Panc1 (cell line): ENCODE data around the gene TWNK. TPM values are rescaled to one million over a fixed set of nuclear protein-coding genes. Genes with fewer than 3 reads are reported as not detected.

Experiments used
- ATAC-seq: fragments of 200-7000 bp; cut with Tn5 transposase; 2 replicates; pipeline ENCODE4 v1.9.1; 2020; ENCODE audit warnings: mild to moderate bottlenecking, moderate library complexity
- BruUV-seq: library from RNA; stranded (reverse); fragments of 400-500 nt; replicated peaks from 2 replicates; lab custom pipeline; 2021; lab: Mats Ljungman, UMichigan
- CTCF ChIA-PET: fragments of 300-600 bp; sonication (Branson Sonifier 250); formaldehyde crosslinking; loops from one replicate; lab custom pipeline; 2022; ENCODE audit warnings: antibody characterized with exemption; lab: Charles Lee
- POLR2A ChIA-PET: fragments of 300-600 bp; sonication (Branson Sonifier 250); formaldehyde crosslinking; loops from one replicate; lab custom pipeline; 2022; ENCODE audit warnings: antibody characterized with exemption; lab: Charles Lee
- DNase-seq: peaks from one replicate; pipeline ENCODE4 v3.0.0-alpha.2; 2010; ENCODE audit warnings: low read depth, low spot score
- H3K27ac ChIP-seq: 2 replicates; pipeline ENCODE4 v1.5.1; 2011; ENCODE audit warnings: mild to moderate bottlenecking, low read length, inconsistent platforms
- H3K27me3 ChIP-seq: fragments of 200-500 bp; sonication (Bioruptor generic); 2 replicates; pipeline ENCODE4 v1.6.0; 2014; ENCODE audit warnings: low read length, inconsistent platforms; ENCODE audit not compliant: control insufficient read depth, insufficient read depth
- H3K36me3 ChIP-seq: fragments of 200-500 bp; sonication (Bioruptor generic); 2 replicates; pipeline ENCODE4 v1.5.1; 2014; ENCODE audit warnings: inconsistent platforms, mild to moderate bottlenecking, low read length, moderate library complexity; ENCODE audit not compliant: control insufficient read depth, insufficient read depth
- H3K4me1 ChIP-seq: 2 replicates; pipeline ENCODE4 v1.5.1; 2011; ENCODE audit warnings: inconsistent platforms, mild to moderate bottlenecking, low read length, moderate library complexity; ENCODE audit not compliant: control insufficient read depth, insufficient read depth
- H3K4me3 ChIP-seq, 2 experiments: 2 replicates each; pipeline ENCODE4 v1.5.1; 2011 to 2012; ENCODE audit warnings: low read depth in 2 of 2, low read length in 2 of 2, mild to moderate bottlenecking in 2 of 2, inconsistent platforms in 1 of 2, moderate library complexity in 1 of 2
- H3K9me3 ChIP-seq: fragments of 200-500 bp; sonication (Bioruptor generic); 2 replicates; pipeline ENCODE4 v1.5.1; 2014; ENCODE audit warnings: low read depth, mild to moderate bottlenecking, inconsistent platforms, low read length, moderate library complexity; ENCODE audit not compliant: control insufficient read depth, insufficient read depth
- POLR2AphosphoS5 ChIP-seq: IDR thresholded peaks from 2 replicates; pipeline ENCODE4 v1.6.1; 2012; ENCODE audit warnings: mild to moderate bottlenecking, low read depth, low read length, moderate library complexity
- SIN3A ChIP-seq: IDR thresholded peaks from 2 replicates; pipeline ENCODE4 v1.6.1; 2012; ENCODE audit warnings: low read depth, mild to moderate bottlenecking, low read length, moderate library complexity, borderline replicate concordance; ENCODE audit not compliant: insufficient read depth
- TCF7L2 ChIP-seq: IDR thresholded peaks from 2 replicates; pipeline ENCODE4 v1.6.1; 2011; ENCODE audit warnings: mild to moderate bottlenecking, low read depth, low read length, inconsistent platforms
- in situ Hi-C: cut with HindIII; loops from 2 replicates; pipeline ENCODE4 v1.10.0; 2016; ENCODE audit warnings: low sequenced_read_pairs, low pct_unique_long_range_greater_than_20kb
- intact Hi-C: fragments of 100-400 bp; cut with micrococcal nuclease; formaldehyde crosslinking; loops from one replicate; pipeline ENCODE4 v1.10.0; 2022; ENCODE audit not compliant: unreplicated experiment
- total RNA-seq: library from RNA; stranded (reverse); gene quantifications from one replicate; pipeline ENCODE4 v1.2.1, GENCODE V29; 2021; ENCODE audit not compliant: unreplicated experiment
- TF ChIP-seq, protein P1 (sequence below), 2 experiments: IDR thresholded peaks; 2 replicates each; pipeline ENCODE4 v1.6.1; 2011 to 2012; ENCODE audit warnings: low read depth in 2 of 2, control low read depth in 1 of 2, low read length in 1 of 2, mild to moderate bottlenecking in 1 of 2, moderate library complexity in 1 of 2; ENCODE audit not compliant: insufficient read depth in 1 of 2
- TF ChIP-seq, protein P2 (sequence below): fragments of 450-650 bp; IDR thresholded peaks from 2 replicates; pipeline ENCODE4 v1.5.1; 2017; ENCODE audit warnings: mild to moderate bottlenecking

The TWNK gene
- total RNA-seq, 1 experiment from 2014 or later: 30.5 TPM

- Histone ChIP-seq H3K27ac (peak overlapping the region; percentile 95), H3K9me3 (no peaks in the 10 kb centered on the region), H3K4me3 (peak overlapping the region; percentile 84 to 98), H3K4me1 (peaks cover 32% of the 10 kb centered on the region), H3K36me3 (peaks cover 26% of the 10 kb centered on the region), H3K27me3 (no peaks in the 10 kb centered on the region)
- BruUV-seq: no TSS peak
- TF ChIP-seq SIN3A (no peak), TCF7L2 (no peak), POLR2AphosphoS5 (no peak)
- TF ChIP-seq, protein P1, sequence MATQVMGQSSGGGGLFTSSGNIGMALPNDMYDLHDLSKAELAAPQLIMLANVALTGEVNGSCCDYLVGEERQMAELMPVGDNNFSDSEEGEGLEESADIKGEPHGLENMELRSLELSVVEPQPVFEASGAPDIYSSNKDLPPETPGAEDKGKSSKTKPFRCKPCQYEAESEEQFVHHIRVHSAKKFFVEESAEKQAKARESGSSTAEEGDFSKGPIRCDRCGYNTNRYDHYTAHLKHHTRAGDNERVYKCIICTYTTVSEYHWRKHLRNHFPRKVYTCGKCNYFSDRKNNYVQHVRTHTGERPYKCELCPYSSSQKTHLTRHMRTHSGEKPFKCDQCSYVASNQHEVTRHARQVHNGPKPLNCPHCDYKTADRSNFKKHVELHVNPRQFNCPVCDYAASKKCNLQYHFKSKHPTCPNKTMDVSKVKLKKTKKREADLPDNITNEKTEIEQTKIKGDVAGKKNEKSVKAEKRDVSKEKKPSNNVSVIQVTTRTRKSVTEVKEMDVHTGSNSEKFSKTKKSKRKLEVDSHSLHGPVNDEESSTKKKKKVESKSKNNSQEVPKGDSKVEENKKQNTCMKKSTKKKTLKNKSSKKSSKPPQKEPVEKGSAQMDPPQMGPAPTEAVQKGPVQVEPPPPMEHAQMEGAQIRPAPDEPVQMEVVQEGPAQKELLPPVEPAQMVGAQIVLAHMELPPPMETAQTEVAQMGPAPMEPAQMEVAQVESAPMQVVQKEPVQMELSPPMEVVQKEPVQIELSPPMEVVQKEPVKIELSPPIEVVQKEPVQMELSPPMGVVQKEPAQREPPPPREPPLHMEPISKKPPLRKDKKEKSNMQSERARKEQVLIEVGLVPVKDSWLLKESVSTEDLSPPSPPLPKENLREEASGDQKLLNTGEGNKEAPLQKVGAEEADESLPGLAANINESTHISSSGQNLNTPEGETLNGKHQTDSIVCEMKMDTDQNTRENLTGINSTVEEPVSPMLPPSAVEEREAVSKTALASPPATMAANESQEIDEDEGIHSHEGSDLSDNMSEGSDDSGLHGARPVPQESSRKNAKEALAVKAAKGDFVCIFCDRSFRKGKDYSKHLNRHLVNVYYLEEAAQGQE (IDR thresholded peaks at IDR 0.05; ENCODE audit: insufficient read depth in 1 of 2, low read depth in 2 of 2, low read length in 1 of 2): no peak
- TF ChIP-seq, protein P2, sequence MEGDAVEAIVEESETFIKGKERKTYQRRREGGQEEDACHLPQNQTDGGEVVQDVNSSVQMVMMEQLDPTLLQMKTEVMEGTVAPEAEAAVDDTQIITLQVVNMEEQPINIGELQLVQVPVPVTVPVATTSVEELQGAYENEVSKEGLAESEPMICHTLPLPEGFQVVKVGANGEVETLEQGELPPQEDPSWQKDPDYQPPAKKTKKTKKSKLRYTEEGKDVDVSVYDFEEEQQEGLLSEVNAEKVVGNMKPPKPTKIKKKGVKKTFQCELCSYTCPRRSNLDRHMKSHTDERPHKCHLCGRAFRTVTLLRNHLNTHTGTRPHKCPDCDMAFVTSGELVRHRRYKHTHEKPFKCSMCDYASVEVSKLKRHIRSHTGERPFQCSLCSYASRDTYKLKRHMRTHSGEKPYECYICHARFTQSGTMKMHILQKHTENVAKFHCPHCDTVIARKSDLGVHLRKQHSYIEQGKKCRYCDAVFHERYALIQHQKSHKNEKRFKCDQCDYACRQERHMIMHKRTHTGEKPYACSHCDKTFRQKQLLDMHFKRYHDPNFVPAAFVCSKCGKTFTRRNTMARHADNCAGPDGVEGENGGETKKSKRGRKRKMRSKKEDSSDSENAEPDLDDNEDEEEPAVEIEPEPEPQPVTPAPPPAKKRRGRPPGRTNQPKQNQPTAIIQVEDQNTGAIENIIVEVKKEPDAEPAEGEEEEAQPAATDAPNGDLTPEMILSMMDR: no peak
- intact Hi-C loops (no loop called here), in situ Hi-C loops (no loop called here)
- DNase-seq: no peak
- no peak for ATAC-seq
- ChIA-PET CTCF (interaction anchor here (1.4 kb wide), 1 partner anchor 25 kb away, joined by 4 read pairs; no protein-coding TSS in a partner anchor), POLR2A (no interaction called here)
These were observed 1.7 kb downstream of the TWNK start for GRCh38 chr10:100989088-100989487.

DNA sequence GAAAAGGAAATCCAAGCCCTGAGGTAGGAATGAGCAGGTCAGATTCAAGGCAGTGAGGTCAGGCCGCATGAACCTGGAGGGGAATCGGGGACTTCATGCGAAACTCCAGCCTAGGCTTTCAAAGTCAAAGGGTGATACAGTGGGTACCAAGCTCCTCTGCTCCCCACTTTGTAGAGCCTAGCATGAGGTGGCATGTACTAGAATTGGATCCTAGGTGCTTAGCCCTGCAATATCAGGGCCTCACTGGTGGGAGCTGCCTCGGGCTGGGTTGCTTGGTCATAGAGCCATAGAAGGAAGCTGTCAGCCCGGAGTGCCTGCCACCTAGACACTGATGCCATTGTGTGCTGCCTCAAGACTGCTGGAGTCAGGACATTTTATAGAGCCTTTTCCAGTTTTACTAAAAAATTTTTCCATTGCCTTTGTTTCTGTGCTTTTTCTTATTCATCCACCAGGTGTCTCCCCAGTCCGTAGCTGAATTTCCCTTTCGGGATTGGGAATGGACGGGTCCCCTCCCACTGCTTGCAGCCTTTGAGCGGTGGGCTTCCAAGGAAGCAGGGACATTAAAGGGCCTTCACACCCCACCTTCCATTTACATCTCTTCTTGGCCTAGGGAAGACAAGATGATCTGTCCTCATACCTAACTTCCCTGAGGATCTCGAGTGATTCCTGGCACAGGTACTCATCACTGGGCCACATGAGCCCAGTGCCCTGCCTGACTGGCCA lies 6.8 kb downstream of the TWNK start:
- Histone ChIP-seq H3K9me3 (no peaks in the 10 kb centered on the region), H3K27me3 (no peaks in the 10 kb centered on the region), H3K27ac (peak overlapping the region; percentile 40), H3K4me1 (peaks cover 34% of the 10 kb centered on the region), H3K36me3 (peaks cover 25% of the 10 kb centered on the region), H3K4me3 (no peak overlapping the region)
- BruUV-seq: TSS peak; percentile 74
- ChIA-PET POLR2A (no interaction called here), CTCF (interaction anchor here (0.6 to 1.2 kb wide), 3 partner anchors 17 to 64 kb away, joined by 4 to 7 read pairs (median 6); no protein-coding TSS in a partner anchor)
- in situ Hi-C loops (no loop called here), intact Hi-C loops (loop anchor here (1.0 kb wide), 1 partner anchor 20 kb away; no protein-coding TSS in a partner anchor)
- ATAC-seq (no peak), DNase-seq (no peak)
- TF ChIP-seq POLR2AphosphoS5 (0 out of 2 replicates have a peak, but pooled peaks have one; percentile 14), SIN3A (no peak), TCF7L2 (no peak)
- TF ChIP-seq, protein P1 (IDR thresholded peaks at IDR 0.05; ENCODE audit: insufficient read depth in 1 of 2, low read depth in 2 of 2, low read length in 1 of 2): no peak
- TF ChIP-seq, protein P2: peak; percentile 92
